Stimulated activated CD4-positive, alpha-beta T cell treated with anti-CD3 and anti-CD28 coated beads, Interleukin-4, amount 100 ng/mL, for 4 hours (primary cell): ENCODE data around the gene SDK2.

Experiments used
- DNase-seq, 2 experiments: peaks; one replicate each; pipeline ENCODE4 v3.0.0-alpha.2; 2020

SDK2 gene

GRCh38 chr17:73531158-73531557, 113.1 kb downstream of the SDK2 start:
- no peak for DNase-seq

- no peak for DNase-seq
These were observed 115.6 kb downstream of the SDK2 start for GRCh38 chr17:73528679-73529078.

- no peak for DNase-seq
These were observed 117.3 kb downstream of the SDK2 start for GRCh38 chr17:73526952-73527351.

GRCh38 chr17:73524941-73525679, 119.1 kb downstream of the SDK2 start:
- DNase-seq, result no peak

GRCh38 chr17:73522696-73523095, 121.5 kb downstream of the SDK2 start:
- DNase-seq, result no peak

- DNase-seq, result no peak
These were observed 122.1 kb downstream of the SDK2 start for GRCh38 chr17:73522107-73522506.

GRCh38 chr17:73521376-73521775, 122.9 kb downstream of the SDK2 start:
- DNase-seq, result no peak

- no peak for DNase-seq
These were observed 123.9 kb downstream of the SDK2 start for GRCh38 chr17:73520369-73520761.

- DNase-seq, result no peak
These were observed 124.4 kb downstream of the SDK2 start for GRCh38 chr17:73519714-73520368.

GRCh38 chr17:73519011-73519410, 125.2 kb downstream of the SDK2 start:
- DNase-seq, result no peak

GRCh38 chr17:73516431-73516830, 127.8 kb downstream of the SDK2 start:
- no peak for DNase-seq

GRCh38 chr17:73514146-73514863, 129.9 kb downstream of the SDK2 start:
- no peak for DNase-seq

GRCh38 chr17:73513426-73513825, 130.8 kb downstream of the SDK2 start:
- no peak for DNase-seq

GRCh38 chr17:73511719-73512115, 132.5 kb downstream of the SDK2 start:
- DNase-seq, result no peak

GRCh38 chr17:73510981-73511718, 133.1 kb downstream of the SDK2 start:
- DNase-seq, result no peak

GRCh38 chr17:73508931-73509605, 135.2 kb downstream of the SDK2 start:
- DNase-seq, result no peak

- DNase-seq, result no peak
These were observed 136.0 kb downstream of the SDK2 start for GRCh38 chr17:73508057-73508930.

- DNase-seq, result no peak
These were observed 137.5 kb downstream of the SDK2 start for GRCh38 chr17:73506470-73507435.

GRCh38 chr17:73503560-73503959, 140.7 kb downstream of the SDK2 start:
- no peak for DNase-seq

- DNase-seq, result no peak
These were observed 143.7 kb downstream of the SDK2 start for GRCh38 chr17:73500414-73500999.
